GM10847 (cell line): ENCODE results near the gene TRDN.

Experiments used
- POLR2A ChIP-seq: IDR thresholded peaks from 2 replicates; pipeline ENCODE4 v1.6.1; 2011; ENCODE audit not compliant: insufficient read length; ENCODE audit errors: extremely low read depth

TRDN gene

GRCh38 chr6:123648020-123648580 lies 11.3 kb upstream of the TRDN start:
- no peak for TF ChIP-seq POLR2A

- no peak for TF ChIP-seq POLR2A
Measured at GRCh38 chr6:123641497-123641896, 4.7 kb upstream of the TRDN start.

GRCh38 chr6:123640567-123641187 lies 3.9 kb upstream of the TRDN start:
- no peak for TF ChIP-seq POLR2A

- TF ChIP-seq POLR2A = no peak
Measured at GRCh38 chr6:123638865-123639264, 2.1 kb upstream of the TRDN start.

- TF ChIP-seq POLR2A = no peak
Measured at GRCh38 chr6:123636282-123636681, 468 bp downstream of the TRDN start.

GRCh38 chr6:123635567-123635966 lies 1.2 kb downstream of the TRDN start:
- TF ChIP-seq POLR2A = no peak

GRCh38 chr6:123635144-123635543 lies 1.6 kb downstream of the TRDN start:
- TF ChIP-seq POLR2A = no peak

GRCh38 chr6:123632641-123633040 lies 4.1 kb downstream of the TRDN start:
- TF ChIP-seq POLR2A = no peak

- no peak for TF ChIP-seq POLR2A
Measured at GRCh38 chr6:123629258-123629941, 7.3 kb downstream of the TRDN start.

GRCh38 chr6:123625696-123626095 lies 11.1 kb downstream of the TRDN start:
- no peak for TF ChIP-seq POLR2A

- no peak for TF ChIP-seq POLR2A
Measured at GRCh38 chr6:123622780-123623179, 14.0 kb downstream of the TRDN start.

- no peak for TF ChIP-seq POLR2A
Measured at GRCh38 chr6:123619156-123619555, 17.6 kb downstream of the TRDN start.

- TF ChIP-seq POLR2A = no peak
Measured at GRCh38 chr6:123616942-123617341, 19.8 kb downstream of the TRDN start.

- TF ChIP-seq POLR2A = no peak
Measured at GRCh38 chr6:123616016-123616415, 20.7 kb downstream of the TRDN start.

GRCh38 chr6:123610779-123611178 lies 26.0 kb downstream of the TRDN start:
- no peak for TF ChIP-seq POLR2A

- TF ChIP-seq POLR2A = no peak
Measured at GRCh38 chr6:123604067-123604466, 32.7 kb downstream of the TRDN start.

- no peak for TF ChIP-seq POLR2A
Measured at GRCh38 chr6:123598011-123598410, 38.7 kb downstream of the TRDN start.
